Prostate gland (tissue), 2 donors: Measurements from ENCODE around the gene SV2C.

ENCODE experiments used
- POLR2A ChIP-seq: fragments of 450-650 bp; IDR thresholded peaks from one replicate; pipeline ENCODE4 v1.6.1; 2016; ENCODE audit warnings: antibody characterized with exemption, mild to moderate bottlenecking
- TF ChIP-seq, protein P1 (sequence below), 4 experiments: fragments of 200-600 bp in 2 of 4; fragments of 450-650 bp in 2 of 4; sonication (generic) in 2 of 4; IDR thresholded peaks; 1 replicate in 3 of 4; 2 replicates in 1 of 4; pipeline ENCODE4 v1.5.1; 2016 to 2019; ENCODE audit warnings: antibody characterized with exemption in 4 of 4, mild to moderate bottlenecking in 2 of 4, moderate library complexity in 2 of 4

DNA sequence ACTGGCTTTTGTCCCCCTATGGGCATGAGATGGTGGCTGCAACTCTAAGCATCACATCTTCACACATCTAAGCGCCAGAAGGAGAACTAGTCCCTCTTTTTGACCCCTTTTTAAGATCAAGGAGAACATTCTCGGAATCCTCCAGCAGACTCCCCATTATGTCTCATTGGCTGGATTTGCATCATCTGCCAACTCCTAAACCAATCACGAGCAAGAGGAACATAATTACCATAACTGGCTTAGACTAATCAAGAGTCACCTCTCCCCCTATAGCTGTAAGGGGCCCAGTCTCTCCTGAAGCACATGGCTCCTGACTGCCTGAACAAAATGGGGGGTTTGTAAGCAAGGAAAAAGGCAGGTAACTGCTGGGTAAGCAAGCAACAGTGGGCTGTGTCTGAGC is 251.4 kb downstream of the SV2C start:
- TF ChIP-seq, protein P1, sequence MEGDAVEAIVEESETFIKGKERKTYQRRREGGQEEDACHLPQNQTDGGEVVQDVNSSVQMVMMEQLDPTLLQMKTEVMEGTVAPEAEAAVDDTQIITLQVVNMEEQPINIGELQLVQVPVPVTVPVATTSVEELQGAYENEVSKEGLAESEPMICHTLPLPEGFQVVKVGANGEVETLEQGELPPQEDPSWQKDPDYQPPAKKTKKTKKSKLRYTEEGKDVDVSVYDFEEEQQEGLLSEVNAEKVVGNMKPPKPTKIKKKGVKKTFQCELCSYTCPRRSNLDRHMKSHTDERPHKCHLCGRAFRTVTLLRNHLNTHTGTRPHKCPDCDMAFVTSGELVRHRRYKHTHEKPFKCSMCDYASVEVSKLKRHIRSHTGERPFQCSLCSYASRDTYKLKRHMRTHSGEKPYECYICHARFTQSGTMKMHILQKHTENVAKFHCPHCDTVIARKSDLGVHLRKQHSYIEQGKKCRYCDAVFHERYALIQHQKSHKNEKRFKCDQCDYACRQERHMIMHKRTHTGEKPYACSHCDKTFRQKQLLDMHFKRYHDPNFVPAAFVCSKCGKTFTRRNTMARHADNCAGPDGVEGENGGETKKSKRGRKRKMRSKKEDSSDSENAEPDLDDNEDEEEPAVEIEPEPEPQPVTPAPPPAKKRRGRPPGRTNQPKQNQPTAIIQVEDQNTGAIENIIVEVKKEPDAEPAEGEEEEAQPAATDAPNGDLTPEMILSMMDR (IDR thresholded peaks at IDR 0.05) = no peak
- no peak for TF ChIP-seq POLR2A
